HepG2 (cell line): ENCODE data around the gene ATG9A. TPM values are rescaled to one million over a fixed set of nuclear protein-coding genes. Genes with fewer than 3 reads are reported as not detected.

ENCODE experiments used
- CENPT ChIP-seq: sonication (generic); formaldehyde crosslinking; IDR thresholded peaks from 2 replicates; pipeline ENCODE4 v1.8.0; 2022; ENCODE audit warnings: low read depth, mild to moderate bottlenecking, moderate library complexity, missing genetic modification reagents
- CREM ChIP-seq, 2 experiments: sonication (generic) in 1 of 2; formaldehyde crosslinking in 1 of 2; IDR thresholded peaks; 2 replicates each; pipeline versions ENCODE4 v1.4.0 to v1.6.1; 2016 to 2020; ENCODE audit warnings: antibody characterized with exemption in 1 of 2, mild to moderate bottlenecking in 1 of 2, missing genetic modification reagents in 1 of 2
- DMTF1 ChIP-seq: sonication (generic); formaldehyde crosslinking; IDR thresholded peaks from 2 replicates; pipeline ENCODE4 v1.4.0; 2020; ENCODE audit warnings: mild to moderate bottlenecking, missing genetic modification reagents
- EED ChIP-seq: sonication (generic); formaldehyde crosslinking; IDR thresholded peaks from 2 replicates; pipeline ENCODE4 v1.5.0; 2020; ENCODE audit warnings: mild to moderate bottlenecking, missing genetic modification reagents
- FIP1L1 ChIP-seq: fragments of 200-400 bp; formaldehyde crosslinking; IDR thresholded peaks from 2 replicates; pipeline ENCODE4 v1.6.1; 2018; ENCODE audit warnings: low read depth, mild to moderate bottlenecking, low read length, moderate library complexity, borderline replicate concordance; ENCODE audit not compliant: insufficient read depth
- NCOA5 ChIP-seq: sonication (generic); formaldehyde crosslinking; IDR thresholded peaks from 2 replicates; pipeline ENCODE4 v1.4.0; 2020; ENCODE audit warnings: missing genetic modification reagents
- NR2C2 ChIP-seq: sonication (generic); formaldehyde crosslinking; IDR thresholded peaks from 2 replicates; pipeline ENCODE4 v1.4.0; 2020; ENCODE audit warnings: missing genetic modification reagents, mild to moderate bottlenecking, moderate library complexity, borderline replicate concordance
- NR3C1 ChIP-seq: sonication (generic); formaldehyde crosslinking; IDR thresholded peaks from 2 replicates; pipeline ENCODE4 v1.4.0; 2020; ENCODE audit warnings: missing genetic modification reagents
- PCBP1 ChIP-seq: fragments of 200-400 bp; formaldehyde crosslinking; IDR thresholded peaks from 2 replicates; pipeline ENCODE4 v1.6.1; 2017; ENCODE audit warnings: mild to moderate bottlenecking, low read depth, low read length, borderline replicate concordance
- PCBP2 ChIP-seq: fragments of 200-400 bp; formaldehyde crosslinking; optimal IDR thresholded peaks from 2 replicates; pipeline ENCODE3; 2018; ENCODE audit warnings: low read length, low read depth; ENCODE audit not compliant: poor library complexity, severe bottlenecking
- SRF ChIP-seq: IDR thresholded peaks from 2 replicates; pipeline ENCODE4 v1.6.1; 2011; ENCODE audit warnings: mild to moderate bottlenecking, low read depth, low read length, moderate library complexity
- TFE3 ChIP-seq: IDR thresholded peaks from 2 replicates; pipeline ENCODE4 v1.6.1; 2016
- ZBTB21 ChIP-seq: sonication (generic); formaldehyde crosslinking; IDR thresholded peaks from 2 replicates; pipeline ENCODE4 v1.4.0; 2020; ENCODE audit warnings: missing genetic modification reagents
- ZC3H13 ChIP-seq: sonication (generic); formaldehyde crosslinking; IDR thresholded peaks from 2 replicates; pipeline ENCODE4 v1.8.1; 2023; ENCODE audit warnings: mild to moderate bottlenecking, missing genetic modification reagents, moderate library complexity
- ZNF207 ChIP-seq: fragments of 450-650 bp; IDR thresholded peaks from 2 replicates; pipeline ENCODE4 v1.6.1; 2016; ENCODE audit warnings: antibody characterized with exemption, borderline replicate concordance
- ZNF326 ChIP-seq: sonication (generic); formaldehyde crosslinking; IDR thresholded peaks from 2 replicates; pipeline ENCODE4 v1.4.0; 2020; ENCODE audit warnings: missing genetic modification reagents, borderline replicate concordance
- ZNF563 ChIP-seq: sonication (generic); formaldehyde crosslinking; IDR thresholded peaks from 2 replicates; pipeline ENCODE4 v1.8.0; 2022; ENCODE audit warnings: mild to moderate bottlenecking, moderate library complexity, missing genetic modification reagents
- polyA plus RNA-seq, 8 experiments: library from polyadenylated mRNA; depleted of rRNA in 3 of 8; stranded (reverse) in 7 of 8; unstranded in 1 of 8; fragments of >200 nt; fragmentation: Illumina TruSeq in 4 of 8; extraction: Trizol in 4 of 8; gene quantifications; 2 replicates each; pipeline versions ENCODE4 v1.2.1 to v1.2.3, GENCODE V29; 2011 to 2016; ENCODE audit warnings: low read depth in 4 of 8, missing spikeins in 1 of 8, mixed read lengths in 1 of 8; ENCODE audit not compliant: insufficient read depth in 1 of 8
- total RNA-seq, 5 experiments: library from RNA; depleted of rRNA; stranded (reverse); fragments of >200 nt; fragmentation: Illumina TruSeq; extraction: Trizol; gene quantifications; 2 replicates each; pipeline ENCODE4 v1.2.3, GENCODE V29; 2016; ENCODE audit warnings: low read depth in 1 of 5
- TF ChIP-seq, protein P1 (sequence below): sonication (generic); formaldehyde crosslinking; IDR thresholded peaks from 2 replicates; pipeline ENCODE4 v1.9.0; 2022; ENCODE audit warnings: low read depth, missing genetic modification reagents
- TF ChIP-seq, protein P2 (sequence below): sonication (generic); formaldehyde crosslinking; IDR thresholded peaks from 2 replicates; pipeline ENCODE4 v1.5.0; 2020; ENCODE audit warnings: mild to moderate bottlenecking, missing genetic modification reagents, borderline replicate concordance

Gene ATG9A
- total and polyA plus RNA-seq, 2 of the 13 experiments (the other 11 are each of a cell fraction or from before 2014, with no cell fraction given): 35.0 to 131 TPM

DNA sequence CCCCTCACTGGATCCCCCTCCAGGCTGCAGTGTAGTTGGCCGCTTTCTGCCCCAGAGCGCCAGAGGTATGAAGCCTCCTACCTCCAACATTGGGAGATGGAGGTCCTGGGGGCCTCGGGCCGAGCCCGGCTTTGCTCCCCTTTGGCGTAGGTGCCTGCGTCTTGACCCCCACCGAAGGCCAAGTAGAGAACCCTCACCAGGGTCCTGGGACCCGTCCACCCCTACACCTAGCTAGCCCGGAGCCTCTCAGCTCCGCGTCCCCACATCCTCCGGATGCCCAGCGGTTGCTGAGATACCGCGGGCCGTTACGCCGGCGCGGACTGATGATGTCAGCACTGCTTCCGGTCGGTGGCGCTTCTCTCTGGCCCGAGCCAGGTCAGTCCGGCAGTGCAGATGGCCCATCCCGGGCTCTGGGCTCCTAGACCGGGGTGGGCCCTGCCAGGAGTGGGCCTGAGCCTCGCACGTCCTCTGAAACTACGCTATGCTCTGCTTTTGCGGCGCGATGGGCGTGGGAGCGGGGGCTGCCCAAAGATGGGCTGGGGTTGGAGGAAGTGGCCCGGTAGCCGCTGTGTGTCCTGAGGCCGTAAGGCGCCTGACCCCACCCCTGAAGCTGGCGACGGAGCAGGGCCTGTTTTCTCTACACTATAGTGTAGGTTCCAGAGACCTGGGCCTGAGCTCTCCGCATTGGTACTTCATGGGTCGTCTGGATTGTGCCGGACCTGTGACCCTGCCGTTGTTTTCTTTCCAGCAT, 15.9 kb upstream of the ATG9A start, which contains the start of the genes GLB1L and STK16 (continued):
- TF ChIP-seq TFE3 (CRISPR knock-in tag) (peak; percentile 63), ZBTB21 (CRISPR knock-in tag) (peak; percentile 42; the same call in 1 of the 2 replicates), NR2C2 (CRISPR knock-in tag) (peak; percentile 83), NR3C1 (CRISPR knock-in tag) (no peak), ZNF326 (CRISPR knock-in tag) (no peak), DMTF1 (CRISPR knock-in tag) (no peak), SRF (peak; percentile 64), ZNF563 (CRISPR knock-in tag) (peak; percentile 89; the same call in 1 of the 2 replicates), FIP1L1 (no peak), ZNF207 (no peak), ZC3H13 (CRISPR knock-in tag) (peak; percentile 83), PCBP1 (peak; percentile 82; the same call in 1 of the 2 replicates), CREM (IDR thresholded peaks at IDR 0.05) (peak; percentile 99), CREM (CRISPR knock-in tag; IDR thresholded peaks at IDR 0.05) (peak; percentile 93), CENPT (CRISPR knock-in tag) (peak; percentile 84), EED (peak; percentile 96), NCOA5 (CRISPR knock-in tag) (no peak), PCBP2 (no peak)
- TF ChIP-seq, protein P1, sequence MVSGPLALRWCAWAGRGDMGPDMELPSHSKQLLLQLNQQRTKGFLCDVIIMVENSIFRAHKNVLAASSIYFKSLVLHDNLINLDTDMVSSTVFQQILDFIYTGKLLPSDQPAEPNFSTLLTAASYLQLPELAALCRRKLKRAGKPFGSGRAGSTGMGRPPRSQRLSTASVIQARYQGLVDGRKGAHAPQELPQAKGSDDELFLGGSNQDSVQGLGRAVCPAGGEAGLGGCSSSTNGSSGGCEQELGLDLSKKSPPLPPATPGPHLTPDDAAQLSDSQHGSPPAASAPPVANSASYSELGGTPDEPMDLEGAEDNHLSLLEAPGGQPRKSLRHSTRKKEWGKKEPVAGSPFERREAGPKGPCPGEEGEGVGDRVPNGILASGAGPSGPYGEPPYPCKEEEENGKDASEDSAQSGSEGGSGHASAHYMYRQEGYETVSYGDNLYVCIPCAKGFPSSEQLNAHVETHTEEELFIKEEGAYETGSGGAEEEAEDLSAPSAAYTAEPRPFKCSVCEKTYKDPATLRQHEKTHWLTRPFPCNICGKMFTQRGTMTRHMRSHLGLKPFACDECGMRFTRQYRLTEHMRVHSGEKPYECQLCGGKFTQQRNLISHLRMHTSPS (CRISPR knock-in tag): peak; percentile 85; the same call in 1 of the 2 replicates
- TF ChIP-seq, protein P2, sequence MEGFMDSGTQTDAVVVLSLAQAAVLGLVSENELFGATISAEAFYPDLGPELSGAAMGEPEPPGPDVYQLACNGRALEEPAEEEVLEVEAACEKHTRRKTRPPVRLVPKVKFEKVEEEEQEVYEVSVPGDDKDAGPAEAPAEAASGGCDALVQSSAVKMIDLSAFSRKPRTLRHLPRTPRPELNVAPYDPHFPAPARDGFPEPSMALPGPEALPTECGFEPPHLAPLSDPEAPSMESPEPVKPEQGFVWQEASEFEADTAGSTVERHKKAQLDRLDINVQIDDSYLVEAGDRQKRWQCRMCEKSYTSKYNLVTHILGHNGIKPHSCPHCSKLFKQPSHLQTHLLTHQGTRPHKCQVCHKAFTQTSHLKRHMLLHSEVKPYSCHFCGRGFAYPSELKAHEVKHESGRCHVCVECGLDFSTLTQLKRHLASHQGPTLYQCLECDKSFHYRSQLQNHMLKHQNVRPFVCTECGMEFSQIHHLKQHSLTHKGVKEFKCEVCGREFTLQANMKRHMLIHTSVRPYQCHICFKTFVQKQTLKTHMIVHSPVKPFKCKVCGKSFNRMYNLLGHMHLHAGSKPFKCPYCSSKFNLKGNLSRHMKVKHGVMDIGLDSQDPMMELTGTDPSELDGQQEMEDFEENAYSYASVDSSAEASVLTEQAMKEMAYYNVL (CRISPR knock-in tag): peak; percentile 64; the same call in 1 of the 2 replicates
